ENCODE results near the gene ACTL6B. TPM values are rescaled to one million over a fixed set of nuclear protein-coding genes. Genes with fewer than 3 reads are reported as not detected.

ACTL6B gene
- total and polyA plus RNA-seq, 9 of the 15 experiments (the other 6 are each of a cell fraction or from before 2014, with no cell fraction given), result not detected

GRCh38 chr7:100694098-100694745 lies 38.0 kb upstream of the ACTL6B start, which contains the start of gene GIGYF1 (continued):
- TF ChIP-seq, protein P1, sequence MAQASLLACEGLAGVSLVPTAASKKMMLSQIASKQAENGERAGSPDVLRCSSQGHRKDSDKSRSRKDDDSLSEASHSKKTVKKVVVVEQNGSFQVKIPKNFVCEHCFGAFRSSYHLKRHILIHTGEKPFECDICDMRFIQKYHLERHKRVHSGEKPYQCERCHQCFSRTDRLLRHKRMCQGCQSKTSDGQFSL (CRISPR knock-in tag; IDR thresholded peaks at IDR 0.05), result peak; percentile 70; the same call in 1 of the 2 replicates
- TF ChIP-seq, protein P1 (tag; IDR thresholded peaks at IDR 0.05), result peak in 1 of 2 experiments; percentile 93; a peak in 2 of 4 replicates
- TF ChIP-seq CC2D1A (IDR thresholded peaks at IDR 0.05), result no peak
- peak; percentile 93 for TF ChIP-seq ZBTB7A (IDR thresholded peaks at IDR 0.05; ENCODE audit: borderline replicate concordance, control insufficient read depth, low read depth, low read length)
- TF ChIP-seq ADNP (tag; IDR thresholded peaks at IDR 0.05), result no peak
- peak; percentile 50 for TF ChIP-seq GABPA (tag; conservative IDR thresholded peaks at IDR 0.05; ENCODE audit: low read depth)
- TF ChIP-seq, protein P2, sequence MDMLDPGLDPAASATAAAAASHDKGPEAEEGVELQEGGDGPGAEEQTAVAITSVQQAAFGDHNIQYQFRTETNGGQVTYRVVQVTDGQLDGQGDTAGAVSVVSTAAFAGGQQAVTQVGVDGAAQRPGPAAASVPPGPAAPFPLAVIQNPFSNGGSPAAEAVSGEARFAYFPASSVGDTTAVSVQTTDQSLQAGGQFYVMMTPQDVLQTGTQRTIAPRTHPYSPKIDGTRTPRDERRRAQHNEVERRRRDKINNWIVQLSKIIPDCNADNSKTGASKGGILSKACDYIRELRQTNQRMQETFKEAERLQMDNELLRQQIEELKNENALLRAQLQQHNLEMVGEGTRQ (CRISPR knock-in tag; IDR thresholded peaks at IDR 0.05), result peak; percentile 83
- TF ChIP-seq, protein P3, sequence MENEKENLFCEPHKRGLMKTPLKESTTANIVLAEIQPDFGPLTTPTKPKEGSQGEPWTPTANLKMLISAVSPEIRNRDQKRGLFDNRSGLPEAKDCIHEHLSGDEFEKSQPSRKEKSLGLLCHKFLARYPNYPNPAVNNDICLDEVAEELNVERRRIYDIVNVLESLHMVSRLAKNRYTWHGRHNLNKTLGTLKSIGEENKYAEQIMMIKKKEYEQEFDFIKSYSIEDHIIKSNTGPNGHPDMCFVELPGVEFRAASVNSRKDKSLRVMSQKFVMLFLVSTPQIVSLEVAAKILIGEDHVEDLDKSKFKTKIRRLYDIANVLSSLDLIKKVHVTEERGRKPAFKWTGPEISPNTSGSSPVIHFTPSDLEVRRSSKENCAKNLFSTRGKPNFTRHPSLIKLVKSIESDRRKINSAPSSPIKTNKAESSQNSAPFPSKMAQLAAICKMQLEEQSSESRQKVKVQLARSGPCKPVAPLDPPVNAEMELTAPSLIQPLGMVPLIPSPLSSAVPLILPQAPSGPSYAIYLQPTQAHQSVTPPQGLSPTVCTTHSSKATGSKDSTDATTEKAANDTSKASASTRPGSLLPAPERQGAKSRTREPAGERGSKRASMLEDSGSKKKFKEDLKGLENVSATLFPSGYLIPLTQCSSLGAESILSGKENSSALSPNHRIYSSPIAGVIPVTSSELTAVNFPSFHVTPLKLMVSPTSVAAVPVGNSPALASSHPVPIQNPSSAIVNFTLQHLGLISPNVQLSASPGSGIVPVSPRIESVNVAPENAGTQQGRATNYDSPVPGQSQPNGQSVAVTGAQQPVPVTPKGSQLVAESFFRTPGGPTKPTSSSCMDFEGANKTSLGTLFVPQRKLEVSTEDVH (IDR thresholded peaks at IDR 0.05; ENCODE audit: low read depth, partially characterized antibody), result no peak
- TF ChIP-seq PTBP1 (IDR thresholded peaks at IDR 0.05; ENCODE audit: low read depth, low read length), result 0 out of 2 replicates have a peak, but pooled peaks have one; percentile 35
- no peak for TF ChIP-seq NR1H2 (CRISPR knock-in tag; IDR thresholded peaks at IDR 0.05)
- no peak for TF ChIP-seq THAP12 (CRISPR knock-in tag; IDR thresholded peaks at IDR 0.05)
- TF ChIP-seq CXXC5 (CRISPR knock-in tag; IDR thresholded peaks at IDR 0.05), result peak; percentile 83
- TF ChIP-seq EP400 (IDR thresholded peaks at IDR 0.05), result peak; percentile 47; the same call in 1 of the 2 replicates

Measured in K562 (cell line).